Bronchial epithelial cell (primary cell): Measurements from ENCODE around the gene HECW1. TPM values are rescaled to one million over a fixed set of nuclear protein-coding genes. Genes with fewer than 3 reads are reported as not detected.
A peak's percentile ranks its signal among the peaks of the same experiment; 100 is the strongest.

Experiments
- DNase-seq: peaks from one replicate; pipeline ENCODE4 v3.0.0-alpha.2; 2010; ENCODE audit warnings: low read depth
- FAIRE-seq: peaks from 2 replicates; lab custom pipeline; 2011; peaks lifted over from hg19 to GRCh38; lab: Jason Lieb, UNC
- H3K27me3 ChIP-seq: 2 replicates; pipeline ENCODE4 v1.5.1; 2011; ENCODE audit warnings: low read length; ENCODE audit not compliant: control insufficient read depth, insufficient read depth
- H3K36me3 ChIP-seq: 2 replicates; pipeline ENCODE4 v1.5.1; 2011; ENCODE audit warnings: low read length; ENCODE audit not compliant: control insufficient read depth, insufficient read depth
- H3K4me3 ChIP-seq: 2 replicates; pipeline ENCODE4 v1.5.1; 2011; ENCODE audit warnings: mild to moderate bottlenecking, low read depth, low read length, control low read depth
- CTCF ChIP-seq: IDR thresholded peaks from 2 replicates; pipeline ENCODE4 v1.5.1; 2011; ENCODE audit warnings: mild to moderate bottlenecking, moderate library complexity, low read length, control low read depth, inconsistent platforms; ENCODE audit not compliant: insufficient read depth, severe bottlenecking
- total RNA-seq: library from RNA; depleted of rRNA; stranded (reverse); fragments of >200 nt; gene quantifications from 2 replicates; pipeline ENCODE4 v1.2.1, GENCODE V29; 2014

Gene HECW1
- total RNA-seq, 1 donor from 2014 or later = under 0.01 TPM

GRCh38 chr7:43193893-43194292, 81.4 kb downstream of the HECW1 start:
- no peaks in the 10 kb centered on the region for H3K36me3 ChIP-seq
- TF ChIP-seq CTCF = no peak
- no peak for FAIRE-seq
- H3K4me3 ChIP-seq = no peak overlapping the region
- H3K27me3 ChIP-seq = peaks cover 2% of the 10 kb centered on the region
- no peak for DNase-seq

GRCh38 chr7:43195256-43195655, 82.8 kb downstream of the HECW1 start:
- Histone ChIP-seq H3K27me3 (peaks cover 2% of the 10 kb centered on the region), H3K4me3 (no peak overlapping the region), H3K36me3 (no peaks in the 10 kb centered on the region)
- DNase-seq = no peak
- no peak for FAIRE-seq
- no peak for TF ChIP-seq CTCF

- no peak overlapping the region for H3K4me3 ChIP-seq
- no peak for TF ChIP-seq CTCF
- peaks cover 2% of the 10 kb centered on the region for H3K27me3 ChIP-seq
- DNase-seq = no peak
- H3K36me3 ChIP-seq = no peaks in the 10 kb centered on the region
- FAIRE-seq = no peak
Measured at GRCh38 chr7:43195768-43196167, 83.3 kb downstream of the HECW1 start.

GRCh38 chr7:43196379-43196778, 83.9 kb downstream of the HECW1 start:
- H3K36me3 ChIP-seq = no peaks in the 10 kb centered on the region
- TF ChIP-seq CTCF = no peak
- DNase-seq (peak; percentile 30), FAIRE-seq (peak; percentile 62)
- no peak overlapping the region for H3K4me3 ChIP-seq
- peaks cover under 1% of the 10 kb centered on the region for H3K27me3 ChIP-seq

GRCh38 chr7:43198016-43198415, 85.6 kb downstream of the HECW1 start:
- H3K36me3 ChIP-seq = no peaks in the 10 kb centered on the region
- FAIRE-seq (peak; percentile 96), DNase-seq (no peak)
- no peak for TF ChIP-seq CTCF
- H3K27me3 ChIP-seq = no peaks in the 10 kb centered on the region
- H3K4me3 ChIP-seq = no peak overlapping the region

GRCh38 chr7:43198599-43199090, 86.2 kb downstream of the HECW1 start:
- H3K36me3 ChIP-seq = no peaks in the 10 kb centered on the region
- no peak for DNase-seq
- no peak overlapping the region for H3K4me3 ChIP-seq
- no peaks in the 10 kb centered on the region for H3K27me3 ChIP-seq
- FAIRE-seq = no peak
- no peak for TF ChIP-seq CTCF
